PC-9 (cell line): Measurements from ENCODE around the gene SLCO2A1.

Experiments
- CTCF ChIP-seq: fragments of 200-600 bp; sonication (generic); conservative IDR thresholded peaks from 2 replicates; pipeline ENCODE4 v1.6.1; 2017; ENCODE audit warnings: mixed run types, antibody characterized with exemption, mild to moderate bottlenecking, moderate library complexity
- EZH2 ChIP-seq: fragments of 200-600 bp; sonication (generic); IDR thresholded peaks from 2 replicates; pipeline ENCODE4 v1.8.0; 2017; ENCODE audit warnings: antibody characterized with exemption, low read depth

- no peak for TF ChIP-seq CTCF
- no peak for TF ChIP-seq EZH2
Observed at GRCh38 chr3:133884054-133884886, 145.5 kb downstream of the SLCO2A1 start.
